Measurements from ENCODE around the gene RAMP1. TPM values are rescaled to one million over a fixed set of nuclear protein-coding genes. Genes with fewer than 3 reads are reported as not detected.

RAMP1 gene
- total and polyA plus RNA-seq, 2 donors (not counting 1 experiment from before 2014, with no cell fraction given) = 15.7 TPM; not detected in 1

DNA sequence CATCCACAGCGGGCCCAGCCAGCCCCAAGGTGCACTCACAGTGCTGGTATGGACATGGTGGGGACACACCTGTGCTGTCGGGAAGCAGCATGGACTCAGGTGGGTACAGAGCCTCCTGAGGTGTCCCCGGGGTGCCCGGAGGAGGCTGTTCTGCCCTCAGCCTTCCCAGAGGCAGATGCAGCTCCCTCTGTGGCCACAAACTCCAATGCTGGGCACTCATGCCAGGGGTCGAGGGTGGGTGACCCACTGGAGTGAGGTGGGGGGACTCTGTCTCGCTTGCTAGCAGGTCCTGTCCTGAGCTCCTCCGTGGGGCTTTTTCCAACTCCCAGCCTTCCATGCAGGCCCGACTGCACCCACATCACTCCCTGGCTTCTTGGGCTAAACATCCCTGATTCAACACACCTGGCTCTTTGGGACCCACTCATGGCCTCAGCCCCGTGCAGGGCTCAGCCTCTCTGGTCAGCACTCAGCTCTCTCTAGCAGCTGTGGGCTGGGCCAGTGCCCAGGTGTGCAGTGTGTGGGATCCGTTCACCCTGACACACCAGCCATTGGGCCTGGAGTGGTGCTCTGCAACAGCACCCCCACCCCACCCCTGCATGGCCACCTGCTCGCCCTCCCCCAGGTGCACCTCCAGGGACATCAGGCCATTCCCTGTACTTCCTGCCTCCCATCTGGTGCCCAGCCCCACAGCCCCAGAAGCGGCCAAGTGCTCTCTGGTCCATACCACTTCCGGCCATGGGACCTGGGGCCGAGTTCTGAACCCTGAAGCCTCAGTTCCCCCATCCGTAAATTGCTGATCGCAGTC, 16.0 kb downstream of the RAMP1 start:
- Mint-ChIP-seq H3K4me1 (no peaks in the 10 kb centered on the region), H3K9me3 (ENCODE audit: insufficient read depth) (no peaks in the 10 kb centered on the region), H3K27ac (no peak overlapping the region), H3K4me3 (no peak overlapping the region), H3K27me3 (peaks cover 11% of the 10 kb centered on the region)
- no peak overlapping the region for H2AFZ ChIP-seq (ENCODE audit: insufficient read depth, low read depth, low read length, poor library complexity, severe bottlenecking)
- H3K9ac ChIP-seq (ENCODE audit: low read length) = no peak overlapping the region
- ChIA-PET CTCF (no interaction called here), POLR2A (interaction anchor here (0.6 kb wide), 1 partner anchor 115 kb away, joined by 4 read pairs; no protein-coding TSS in a partner anchor)
- no peaks in the 10 kb centered on the region for H3K36me3 ChIP-seq (replicated peaks in 1 of 2; ENCODE audit: control extremely low read depth in 1 of 2, control insufficient read depth in 1 of 2, extremely low read depth in 1 of 2, insufficient read depth in 2 of 2, low read length in 1 of 2)
- DNase-seq (no peak), ATAC-seq (ENCODE audit: low read depth) (no peak)
- H3K27ac ChIP-seq (ENCODE audit: low read length in 2 of 2) = no peak overlapping the region
- TF ChIP-seq, protein P1, sequence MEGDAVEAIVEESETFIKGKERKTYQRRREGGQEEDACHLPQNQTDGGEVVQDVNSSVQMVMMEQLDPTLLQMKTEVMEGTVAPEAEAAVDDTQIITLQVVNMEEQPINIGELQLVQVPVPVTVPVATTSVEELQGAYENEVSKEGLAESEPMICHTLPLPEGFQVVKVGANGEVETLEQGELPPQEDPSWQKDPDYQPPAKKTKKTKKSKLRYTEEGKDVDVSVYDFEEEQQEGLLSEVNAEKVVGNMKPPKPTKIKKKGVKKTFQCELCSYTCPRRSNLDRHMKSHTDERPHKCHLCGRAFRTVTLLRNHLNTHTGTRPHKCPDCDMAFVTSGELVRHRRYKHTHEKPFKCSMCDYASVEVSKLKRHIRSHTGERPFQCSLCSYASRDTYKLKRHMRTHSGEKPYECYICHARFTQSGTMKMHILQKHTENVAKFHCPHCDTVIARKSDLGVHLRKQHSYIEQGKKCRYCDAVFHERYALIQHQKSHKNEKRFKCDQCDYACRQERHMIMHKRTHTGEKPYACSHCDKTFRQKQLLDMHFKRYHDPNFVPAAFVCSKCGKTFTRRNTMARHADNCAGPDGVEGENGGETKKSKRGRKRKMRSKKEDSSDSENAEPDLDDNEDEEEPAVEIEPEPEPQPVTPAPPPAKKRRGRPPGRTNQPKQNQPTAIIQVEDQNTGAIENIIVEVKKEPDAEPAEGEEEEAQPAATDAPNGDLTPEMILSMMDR (IDR thresholded peaks at IDR 0.05) = no peak
- TF ChIP-seq EZH2 (IDR thresholded peaks at IDR 0.05; ENCODE audit: borderline replicate concordance, insufficient read depth, low read depth, low read length, poor library complexity, severe bottlenecking) = no peak
- no peak overlapping the region for H3K4me3 ChIP-seq (ENCODE audit: control extremely low read depth in 1 of 5, extremely low read depth in 1 of 5, insufficient read depth in 1 of 5, low read depth in 2 of 5, low read length in 4 of 5)
- H3K4me2 ChIP-seq (replicated peaks; ENCODE audit: low read depth, low read length, poor library complexity, severe bottlenecking) = no peak overlapping the region
- H3K4me1 ChIP-seq (ENCODE audit: control insufficient read depth in 2 of 2, insufficient read depth in 2 of 2, low read length in 2 of 2) = no peaks in the 10 kb centered on the region
- H3K79me2 ChIP-seq (ENCODE audit: control insufficient read depth, insufficient read depth, low read length) = no peaks in the 10 kb centered on the region
- H3K27me3 ChIP-seq (replicated peaks in 1 of 4; ENCODE audit: control extremely low read depth in 1 of 4, control insufficient read depth in 3 of 4, insufficient read depth in 4 of 4, low read length in 3 of 4) = peaks cover 0 to 5% (median under 1%) of the 10 kb centered on the region in 4 experiments
- H4K20me1 ChIP-seq (ENCODE audit: control insufficient read depth, insufficient read depth, low read length, poor library complexity, severe bottlenecking) = no peaks in the 10 kb centered on the region
- 82% methylated on average over 16 of the region's 16 CpGs for WGBS (ENCODE audit: insufficient coverage)
- intact Hi-C loops (cut with micrococcal nuclease) = no loop called here
- no peaks in the 10 kb centered on the region for H3K9me3 ChIP-seq (ENCODE audit: control extremely low read depth in 1 of 3, control insufficient read depth in 2 of 3, insufficient read depth in 1 of 3, low read length in 2 of 3)

DNA sequence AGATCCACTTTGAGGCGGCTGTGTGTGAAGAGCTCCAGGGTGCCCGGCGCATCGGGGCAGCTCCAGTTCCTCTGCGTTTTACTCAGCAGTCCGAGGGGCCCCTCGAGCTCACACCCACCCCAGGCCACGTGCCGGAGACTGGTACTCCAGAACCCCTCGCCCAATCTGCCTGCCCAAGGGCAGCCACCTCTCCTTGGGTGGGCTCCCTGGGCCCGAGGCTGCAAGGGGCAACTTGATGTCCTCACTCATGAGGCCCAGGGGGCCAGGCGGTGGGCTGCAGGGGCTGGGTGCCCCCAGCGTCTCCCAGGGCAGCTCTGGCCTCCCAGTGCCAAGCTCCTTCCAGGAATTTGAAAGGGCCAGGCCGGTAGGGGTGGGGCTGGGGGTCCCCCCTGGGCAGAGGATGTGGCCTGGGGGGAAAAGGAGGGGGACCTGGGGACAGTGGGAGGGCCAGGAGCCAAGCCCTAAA, 16.7 kb downstream of the RAMP1 start:
- no peak for ATAC-seq (ENCODE audit: low read depth)
- Histone ChIP-seq H4K20me1 (ENCODE audit: control insufficient read depth, insufficient read depth, low read length, poor library complexity, severe bottlenecking) (no peaks in the 10 kb centered on the region), H2AFZ (ENCODE audit: insufficient read depth, low read depth, low read length, poor library complexity, severe bottlenecking) (no peak overlapping the region), H3K27me3 (replicated peaks in 1 of 4; ENCODE audit: control extremely low read depth in 1 of 4, control insufficient read depth in 3 of 4, insufficient read depth in 4 of 4, low read length in 3 of 4) (no peaks in the 10 kb centered on the region), H3K79me2 (ENCODE audit: control insufficient read depth, insufficient read depth, low read length) (no peaks in the 10 kb centered on the region), H3K9ac (ENCODE audit: low read length) (no peak overlapping the region), H3K4me3 (ENCODE audit: control extremely low read depth in 1 of 5, extremely low read depth in 1 of 5, insufficient read depth in 1 of 5, low read depth in 2 of 5, low read length in 4 of 5) (no peak overlapping the region), H3K27ac (ENCODE audit: low read length in 2 of 2) (no peak overlapping the region), H3K36me3 (replicated peaks in 1 of 2; ENCODE audit: control extremely low read depth in 1 of 2, control insufficient read depth in 1 of 2, extremely low read depth in 1 of 2, insufficient read depth in 2 of 2, low read length in 1 of 2) (no peaks in the 10 kb centered on the region), H3K9me3 (ENCODE audit: control extremely low read depth in 1 of 3, control insufficient read depth in 2 of 3, insufficient read depth in 1 of 3, low read length in 2 of 3) (peaks cover 0 to 1% (median 0%) of the 10 kb centered on the region in 3 donors), H3K4me2 (replicated peaks; ENCODE audit: low read depth, low read length, poor library complexity, severe bottlenecking) (no peak overlapping the region), H3K4me1 (ENCODE audit: control insufficient read depth in 2 of 2, insufficient read depth in 2 of 2, low read length in 2 of 2) (no peaks in the 10 kb centered on the region)
- POLR2A ChIA-PET = no interaction called here
- Mint-ChIP-seq H3K27me3 (peaks cover 5% of the 10 kb centered on the region), H3K4me3 (no peak overlapping the region), H3K9me3 (ENCODE audit: insufficient read depth) (no peaks in the 10 kb centered on the region), H3K4me1 (no peaks in the 10 kb centered on the region), H3K27ac (no peak overlapping the region)
- TF ChIP-seq, protein P1 (IDR thresholded peaks at IDR 0.05) = no peak
- no peak for TF ChIP-seq EZH2 (IDR thresholded peaks at IDR 0.05; ENCODE audit: borderline replicate concordance, insufficient read depth, low read depth, low read length, poor library complexity, severe bottlenecking)
- DNase-seq = no peak
- CTCF ChIA-PET = no interaction called here
- intact Hi-C loops (cut with micrococcal nuclease) = no loop called here
- WGBS (ENCODE audit: insufficient coverage) = 83% methylated on average over 14 of the region's 14 CpGs

Data from B cell (primary cell).